GM19238 (cell line): ENCODE results near the gene ADH1A.
"Not testable (repeated sequence)": the region's sequence is repeated elsewhere in the genome, so short reads cannot be mapped to it uniquely, and the experiment has no call there.

Source experiments
- DNase-seq: peaks from one replicate; pipeline ENCODE4 v3.0.0; 2011; ENCODE audit warnings: low spot score; ENCODE audit not compliant: insufficient read length

The ADH1A gene

DNA sequence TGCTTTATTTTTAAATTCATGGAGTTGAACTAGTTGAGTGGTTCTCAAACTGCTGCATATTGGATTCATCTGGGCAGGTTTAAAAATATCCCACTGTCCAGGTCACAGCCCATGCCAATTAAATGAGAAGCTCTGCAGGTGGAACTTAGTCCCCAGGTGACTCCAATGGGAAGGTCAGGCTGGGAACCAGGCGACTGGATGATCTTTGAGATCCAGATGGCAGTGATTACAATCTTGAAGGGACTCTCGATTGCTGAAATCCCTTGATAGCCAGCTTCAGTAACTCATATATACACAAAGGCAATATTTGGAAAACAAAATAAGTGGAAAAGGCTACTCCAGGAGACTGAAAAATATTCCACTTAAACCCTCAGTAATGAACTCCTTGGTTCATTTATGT is 8.1 kb downstream of the ADH1A start:
- DNase-seq, result no peak

DNA sequence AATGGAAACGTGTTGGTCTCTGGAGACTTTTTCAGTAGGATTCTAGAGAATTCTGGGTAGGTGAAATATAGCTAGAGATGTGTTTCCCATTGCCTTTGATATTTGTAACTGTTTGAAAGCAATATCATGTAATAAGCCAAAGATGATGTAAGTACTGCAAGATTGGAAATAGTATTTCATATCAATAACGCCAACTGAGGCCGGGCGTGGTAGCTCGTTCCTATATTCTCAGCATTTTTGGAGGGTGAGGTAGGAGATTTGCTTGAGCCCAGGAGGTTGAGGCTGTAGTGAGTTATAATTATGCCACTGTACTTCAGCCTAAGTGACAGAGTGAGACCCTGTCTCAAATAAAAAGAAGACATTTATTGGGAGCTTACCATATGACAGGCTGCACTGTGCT is 9.5 kb downstream of the ADH1A start:
- no peak for DNase-seq

DNA sequence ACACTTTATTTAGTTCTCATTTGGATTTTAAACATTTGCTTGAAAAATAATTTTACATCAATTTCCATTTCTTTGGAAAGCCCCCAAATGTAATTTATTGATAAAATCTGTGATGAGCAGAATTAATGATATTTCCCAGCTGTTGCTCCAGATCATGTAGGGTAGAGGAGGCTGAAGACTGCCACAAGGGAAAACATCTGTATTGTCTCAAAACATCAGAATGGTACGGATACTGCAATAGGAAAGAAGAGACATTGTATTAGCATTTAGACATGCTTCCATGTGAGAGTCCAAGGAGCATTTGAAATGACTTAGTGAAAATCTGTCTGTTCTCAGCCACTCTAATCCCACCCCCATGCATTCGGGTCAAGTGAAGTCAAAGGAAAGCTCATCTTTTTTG is 14.4 kb downstream of the ADH1A start:
- no peak for DNase-seq

DNA sequence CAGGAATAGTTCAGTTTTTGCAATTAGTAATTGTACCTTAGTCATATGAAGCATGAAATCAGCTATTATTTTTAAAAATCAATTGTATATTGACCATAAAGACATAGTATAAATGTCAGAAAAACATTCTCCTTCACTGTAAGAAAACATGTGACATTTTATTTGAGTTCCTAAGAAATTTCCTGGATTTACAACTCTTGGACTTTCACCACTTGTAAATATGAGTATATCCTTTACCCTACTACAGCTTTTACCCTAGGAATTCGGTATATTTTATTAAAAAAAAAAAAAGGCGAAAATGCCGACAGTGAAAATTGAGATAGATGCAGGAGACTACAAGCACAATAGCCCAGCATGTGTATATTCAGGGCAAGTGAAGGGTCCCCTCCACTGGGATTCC is 14.9 kb downstream of the ADH1A start:
- no peak for DNase-seq

DNA sequence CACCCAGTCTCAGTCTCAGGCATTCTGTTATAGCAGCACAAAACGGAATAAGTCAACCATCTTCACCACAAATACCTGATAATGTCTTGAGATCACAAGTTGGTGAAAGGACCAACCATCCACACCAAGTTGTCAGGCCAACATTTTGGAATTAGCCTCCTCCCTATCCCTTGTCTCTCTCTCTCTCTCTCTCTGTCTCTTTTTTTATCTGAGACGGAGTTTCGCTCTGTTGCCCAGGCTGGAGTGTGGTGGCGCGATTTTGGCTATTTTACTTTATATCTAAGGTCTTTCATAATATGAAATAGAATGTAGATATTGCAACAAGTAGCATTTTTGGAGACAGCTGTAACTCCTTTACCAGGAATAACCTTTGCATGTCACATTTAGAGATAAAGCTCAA is 15.7 kb downstream of the ADH1A start:
- no peak for DNase-seq

DNA sequence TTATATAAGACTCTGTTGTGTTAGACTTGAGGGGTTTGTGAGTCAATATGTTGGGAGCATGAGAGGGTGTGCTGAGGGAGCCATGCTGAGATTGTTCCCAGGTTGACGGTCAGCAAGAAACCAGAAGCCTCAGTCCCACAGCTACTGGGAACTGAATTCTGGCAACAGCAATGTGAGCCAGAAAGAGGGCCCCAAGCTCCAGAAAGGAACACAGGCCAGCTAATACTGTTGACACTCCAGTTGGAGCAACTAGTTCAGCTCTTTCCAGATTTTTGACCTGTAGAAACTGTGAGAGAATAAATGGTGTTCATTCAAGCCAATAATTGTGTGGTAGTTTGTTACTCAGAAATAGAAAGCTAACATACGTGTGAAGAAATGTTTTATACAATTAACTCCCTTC is 17.1 kb downstream of the ADH1A start:
- DNase-seq, result no peak

DNA sequence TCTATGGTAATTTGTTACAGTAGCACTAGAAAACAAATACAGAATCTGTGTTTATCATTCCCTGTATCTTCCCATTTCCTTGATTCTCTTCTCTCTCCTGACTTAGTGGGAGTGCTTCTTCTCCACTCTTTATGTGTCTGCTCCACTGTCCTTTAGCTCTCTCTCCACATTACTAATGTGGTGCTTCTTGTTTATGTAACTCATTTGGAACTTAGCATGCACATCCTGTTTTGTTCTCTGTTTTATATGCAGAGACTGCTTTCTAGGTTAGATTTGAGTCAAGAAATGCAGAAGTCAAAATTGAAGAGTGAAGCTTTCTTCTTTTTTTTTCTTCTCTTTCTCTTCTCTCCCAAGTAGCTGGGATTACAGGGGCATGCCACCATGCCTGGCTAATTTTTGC is 25.9 kb downstream of the ADH1A start:
- DNase-seq, result no peak

DNA sequence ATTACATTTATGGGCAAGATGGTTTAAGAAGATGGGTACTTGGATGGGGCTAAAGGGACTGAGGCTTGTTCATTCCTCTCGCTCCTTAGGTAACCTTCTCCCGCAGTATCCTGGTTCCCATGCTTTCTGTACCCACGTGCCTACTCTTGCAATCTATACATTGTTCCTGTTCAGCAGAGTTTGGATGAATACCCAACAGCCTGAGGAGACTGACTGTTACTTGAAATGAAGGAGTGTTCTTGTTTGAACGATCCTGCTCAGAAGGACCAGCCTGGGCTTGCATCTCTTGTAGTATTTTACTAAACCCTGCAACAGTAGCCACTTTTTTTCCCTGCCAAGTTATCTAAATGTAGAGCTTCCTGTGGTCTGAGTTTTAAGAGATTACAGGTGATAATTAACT is 38.0 kb downstream of the ADH1A start:
- DNase-seq, result no peak

DNA sequence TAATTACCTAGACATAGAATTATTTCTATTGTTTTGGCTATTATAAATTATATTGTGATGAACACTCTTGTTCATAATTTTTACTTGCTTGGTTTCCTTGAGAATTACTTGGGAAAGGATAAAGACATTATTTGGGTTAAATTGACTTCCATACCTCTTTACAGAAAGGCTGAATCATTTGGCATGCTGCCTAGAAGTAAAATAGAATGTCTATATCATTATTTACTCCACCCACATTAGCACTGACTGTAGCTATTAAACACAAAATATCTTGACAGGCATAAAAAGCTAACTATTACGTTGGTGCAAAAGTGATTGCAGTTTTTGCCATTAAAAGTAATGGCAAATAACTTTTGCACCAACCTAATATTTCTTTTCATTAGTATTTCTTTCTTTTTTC is 42.1 kb downstream of the ADH1A start:
- DNase-seq, result no peak

DNA sequence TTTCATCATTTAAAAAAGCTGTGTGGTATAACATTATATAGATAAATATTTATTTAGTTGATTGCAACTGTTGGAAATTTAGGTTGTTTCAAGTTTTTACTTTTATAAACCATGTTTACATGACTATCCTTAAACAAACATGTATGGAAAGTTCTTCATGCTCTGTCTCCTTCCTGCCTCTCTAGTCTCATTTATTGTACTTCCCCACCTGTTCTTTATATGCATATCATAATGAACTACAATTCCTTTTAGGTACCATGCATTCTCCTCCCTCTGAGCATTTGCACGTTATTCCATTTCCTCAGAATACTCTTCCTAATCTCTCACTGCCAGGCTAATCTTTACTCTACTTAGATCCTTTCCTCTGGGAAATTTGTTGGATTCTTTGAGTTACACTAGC is 54.8 kb downstream of the ADH1A start:
- no peak for DNase-seq

DNA sequence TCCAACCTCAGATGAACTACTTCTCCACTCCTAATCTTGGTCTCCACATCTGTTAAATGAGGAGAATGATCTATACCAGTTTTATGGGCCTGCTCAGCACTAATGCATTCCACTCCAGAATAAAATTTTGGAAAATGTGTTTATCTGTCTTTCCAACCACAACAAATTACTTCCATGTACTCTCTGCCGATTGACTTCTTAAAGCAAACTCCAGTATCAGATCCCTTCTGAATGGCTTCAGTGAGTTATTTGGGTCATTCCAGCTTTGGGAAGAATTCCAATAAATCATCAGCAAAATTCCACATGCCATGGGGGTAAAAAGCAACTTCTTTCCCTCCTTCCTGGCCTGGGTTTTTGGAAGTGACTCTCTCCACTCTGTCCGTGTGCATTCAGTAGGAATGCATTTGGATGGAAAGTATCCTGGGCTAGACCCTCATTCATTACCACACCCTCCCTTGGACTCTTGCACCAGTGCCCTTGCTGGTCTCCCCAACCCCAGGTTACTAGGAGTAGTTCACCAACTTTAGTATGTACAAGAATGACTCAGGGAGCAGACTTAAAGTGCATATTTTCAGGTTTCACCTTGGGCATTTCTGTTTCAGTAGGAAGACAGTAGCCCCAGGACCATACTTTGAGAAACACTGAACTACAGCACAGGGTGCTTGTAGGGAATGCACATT is 56.3 kb downstream of the ADH1A start:
- no peak for DNase-seq

DNA sequence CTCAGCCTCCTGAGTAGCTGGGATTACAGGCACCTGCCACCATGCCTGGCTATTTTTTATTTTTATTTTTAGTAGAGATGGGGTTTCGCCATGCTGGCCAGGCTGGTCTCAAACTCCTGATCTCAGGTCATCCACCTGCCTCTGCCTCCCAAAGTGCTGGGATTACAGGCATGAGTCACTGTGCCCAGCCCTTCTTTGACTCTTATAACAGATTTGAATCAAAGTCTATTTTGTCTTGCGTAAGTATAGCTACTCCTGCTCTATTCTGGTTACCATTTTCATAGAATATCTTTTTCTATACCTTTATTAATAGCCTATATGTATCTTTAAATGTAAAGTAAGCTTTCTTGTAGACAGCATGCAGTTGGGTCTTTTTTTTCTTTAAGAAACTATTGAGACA is 57.4 kb downstream of the ADH1A start:
- DNase-seq, result not testable (repeated sequence)

DNA sequence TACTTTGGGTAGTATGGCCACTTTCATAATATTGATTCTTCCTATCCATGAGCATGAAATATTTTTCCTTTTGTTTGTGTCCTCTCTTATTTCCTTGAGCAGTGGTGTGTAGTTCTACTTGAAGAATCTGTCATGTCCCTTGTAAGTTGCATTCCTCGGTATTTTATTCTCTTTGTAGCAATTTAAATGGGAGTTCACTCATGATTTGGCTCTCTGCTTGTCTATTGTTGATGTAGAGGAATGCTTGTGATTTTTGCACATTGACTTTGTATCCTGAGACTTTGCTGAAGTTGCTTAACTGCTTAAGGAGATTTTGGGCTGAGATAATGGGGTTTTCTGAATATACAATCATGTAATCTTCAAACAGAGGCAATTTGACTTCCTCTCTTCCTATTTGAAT is 62.1 kb downstream of the ADH1A start:
- DNase-seq, result not testable (repeated sequence)

DNA sequence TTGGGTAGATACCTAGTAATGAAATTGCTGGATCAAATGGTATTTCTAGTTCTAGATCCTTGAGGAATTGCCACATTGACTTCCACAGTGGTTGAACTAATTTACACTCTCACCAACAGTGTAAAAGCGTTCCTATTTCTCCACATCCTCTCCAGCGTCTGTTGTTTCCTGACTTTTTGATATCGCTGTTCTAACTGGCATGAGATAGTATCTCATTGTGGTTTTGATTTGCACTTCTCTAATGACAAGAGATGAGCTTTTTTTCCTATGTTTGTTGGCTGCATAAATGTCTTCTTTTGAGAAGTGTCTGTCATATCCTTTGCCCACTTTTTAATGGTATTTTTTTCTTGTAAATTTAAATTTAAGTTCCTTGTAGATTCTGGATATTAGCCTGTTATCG is 63.1 kb downstream of the ADH1A start:
- DNase-seq, result not testable (repeated sequence)
